WTC11 (cell line): ENCODE results near the gene ROBO1. TPM values are rescaled to one million over a fixed set of nuclear protein-coding genes. Genes with fewer than 3 reads are reported as not detected.

ENCODE experiments used
- ATAC-seq: fragments of 200-7000 bp; cut with Tn5 transposase; 2 replicates; pipeline ENCODE4 v1.10.0; 2021; ENCODE audit warnings: mild to moderate bottlenecking, moderate library complexity
- CTCF ChIA-PET: fragments of 300-600 bp; sonication (Branson Sonifier 250); formaldehyde crosslinking; loops from one replicate; lab custom pipeline; 2021; ENCODE audit warnings: antibody characterized with exemption; lab: Charles Lee
- POLR2A ChIA-PET: fragments of 350-600 bp; sonication (Branson Sonifier 250); formaldehyde crosslinking; loops from one replicate; lab custom pipeline; 2021; ENCODE audit warnings: antibody characterized with exemption; lab: Charles Lee
- DNase-seq: peaks from one replicate; pipeline ENCODE4 v3.0.0; 2021; ENCODE audit warnings: low spot score
- H3K27ac Mint-ChIP-seq: 2 replicates; pipeline ENCODE4 v1.8.0; 2021; ENCODE audit warnings: mixed read lengths
- H3K27me3 Mint-ChIP-seq: 2 replicates; pipeline ENCODE4 v1.8.0; 2021; ENCODE audit warnings: low read depth, mild to moderate bottlenecking, moderate library complexity, mixed read lengths
- H3K36me3 Mint-ChIP-seq: 2 replicates; pipeline ENCODE4 v1.8.0; 2021; ENCODE audit warnings: mixed read lengths
- H3K4me1 Mint-ChIP-seq: 2 replicates; pipeline ENCODE4 v1.8.0; 2022; ENCODE audit warnings: mixed read lengths
- H3K4me3 Mint-ChIP-seq: 2 replicates; pipeline ENCODE4 v1.8.0; 2021; ENCODE audit warnings: mild to moderate bottlenecking, moderate library complexity, mixed read lengths
- H3K9me3 Mint-ChIP-seq: 2 replicates; pipeline ENCODE4 v1.8.0; 2021; ENCODE audit warnings: mixed read lengths
- EMX1 ChIP-seq: fragments of 250-450 bp; sonication (Bioruptor Pico); IDR thresholded peaks from 2 replicates; pipeline ENCODE4 v1.8.0; 2021; ENCODE audit warnings: mild to moderate bottlenecking
- GRHL2 ChIP-seq: fragments of 250-450 bp; sonication (Bioruptor Pico); IDR thresholded peaks from 2 replicates; pipeline ENCODE4 v1.8.0; 2022; ENCODE audit warnings: mild to moderate bottlenecking, moderate library complexity; ENCODE audit not compliant: insufficient replicate concordance, severe bottlenecking
- HMGA2 ChIP-seq: fragments of 250-450 bp; sonication (Bioruptor Pico); IDR thresholded peaks from 2 replicates; pipeline ENCODE4 v1.4.0; 2021; ENCODE audit warnings: mild to moderate bottlenecking, moderate library complexity
- NR1H2 ChIP-seq: sonication (generic); formaldehyde crosslinking; IDR thresholded peaks from 2 replicates; pipeline ENCODE4 v1.9.0; 2021; ENCODE audit warnings: mild to moderate bottlenecking, moderate library complexity, missing genetic modification reagents
- NR2C2 ChIP-seq: sonication (generic); formaldehyde crosslinking; IDR thresholded peaks from 2 replicates; pipeline ENCODE4 v1.8.0; 2022; ENCODE audit warnings: mild to moderate bottlenecking, missing genetic modification reagents
- PREB ChIP-seq: sonication (generic); formaldehyde crosslinking; IDR thresholded peaks from 2 replicates; pipeline ENCODE4 v1.8.1; 2022; ENCODE audit warnings: mild to moderate bottlenecking, missing genetic modification reagents, moderate library complexity, borderline replicate concordance
- STAT6 ChIP-seq: sonication (generic); formaldehyde crosslinking; conservative IDR thresholded peaks from 2 replicates; pipeline ENCODE4 v1.8.1; 2023; ENCODE audit warnings: mild to moderate bottlenecking, low read depth, missing genetic modification reagents, moderate library complexity
- TCF7 ChIP-seq: sonication (generic); formaldehyde crosslinking; IDR thresholded peaks from 2 replicates; pipeline ENCODE4 v1.8.0; 2022; ENCODE audit warnings: mild to moderate bottlenecking, low read depth, missing genetic modification reagents, moderate library complexity
- ZBTB21 ChIP-seq: sonication (generic); formaldehyde crosslinking; IDR thresholded peaks from 2 replicates; pipeline ENCODE4 v1.8.1; 2023; ENCODE audit warnings: mild to moderate bottlenecking, missing genetic modification reagents, borderline replicate concordance
- ZNF138 ChIP-seq: sonication (generic); formaldehyde crosslinking; conservative IDR thresholded peaks from 2 replicates; pipeline ENCODE4 v1.8.1; 2022; ENCODE audit warnings: mild to moderate bottlenecking, moderate library complexity, missing genetic modification reagents
- ZNF396 ChIP-seq: fragments of 250-450 bp; sonication (Bioruptor Pico); IDR thresholded peaks from 2 replicates; pipeline ENCODE4 v1.8.0; 2021; ENCODE audit warnings: mild to moderate bottlenecking, moderate library complexity, borderline replicate concordance
- ZNF423 ChIP-seq: fragments of 250-450 bp; sonication (Bioruptor Pico); IDR thresholded peaks from 2 replicates; pipeline ENCODE4 v2.1.2; 2022; ENCODE audit warnings: mild to moderate bottlenecking, moderate library complexity
- total RNA-seq: library from RNA; stranded (reverse); gene quantifications from 3 replicates; pipeline ENCODE4 v1.2.3, GENCODE V29; 2021
- TF ChIP-seq, protein P1 (sequence below): sonication (generic); formaldehyde crosslinking; IDR thresholded peaks from 2 replicates; pipeline ENCODE4 v1.8.1; 2022; ENCODE audit warnings: low read depth, missing genetic modification reagents, borderline replicate concordance
- TF ChIP-seq, protein P2 (sequence below): fragments of 250-450 bp; sonication (Bioruptor Pico); IDR thresholded peaks from 2 replicates; pipeline ENCODE4 v1.8.0; 2021; ENCODE audit warnings: mild to moderate bottlenecking
- TF ChIP-seq, protein P3 (sequence below): fragments of 200-600 bp; IDR thresholded peaks from 2 replicates; pipeline ENCODE4 v1.8.0; 2022; ENCODE audit warnings: antibody characterized with exemption
- TF ChIP-seq, protein P4 (sequence below): sonication (generic); formaldehyde crosslinking; IDR thresholded peaks from 2 replicates; pipeline ENCODE4 v1.8.0; 2023; ENCODE audit warnings: missing genetic modification reagents
- TF ChIP-seq, protein P5 (sequence below): sonication (generic); formaldehyde crosslinking; IDR thresholded peaks from 2 replicates; pipeline ENCODE4 v1.8.1; 2022; ENCODE audit warnings: missing genetic modification reagents, borderline replicate concordance
- TF ChIP-seq, protein P6 (sequence below): sonication (generic); formaldehyde crosslinking; IDR thresholded peaks from 2 replicates; pipeline ENCODE4 v1.8.1; 2023; ENCODE audit warnings: mild to moderate bottlenecking, moderate library complexity, missing genetic modification reagents

ROBO1 gene
- total RNA-seq, 1 experiment from 2014 or later = 90.9 TPM

GRCh38 chr3:78788839-78789238 is 979.0 kb downstream of the ROBO1 start:
- no peak overlapping the region for H3K27ac Mint-ChIP-seq
- peaks cover 7% of the 10 kb centered on the region for H3K4me1 Mint-ChIP-seq
- CTCF ChIA-PET = no interaction called here
- no peaks in the 10 kb centered on the region for H3K27me3 Mint-ChIP-seq
- peaks cover 5% of the 10 kb centered on the region; the same call in 1 of the 2 replicates for H3K9me3 Mint-ChIP-seq
- H3K4me3 Mint-ChIP-seq = no peak overlapping the region
- DNase-seq (no peak), ATAC-seq (no peak)
- POLR2A ChIA-PET = interaction anchor here (0.7 kb wide), 1 partner anchor 616 kb away, joined by 7 read pairs; no protein-coding TSS in a partner anchor
- no peak for TF ChIP-seq GRHL2 (CRISPR knock-in tag)
- no peak for TF ChIP-seq NR2C2 (CRISPR knock-in tag)
- TF ChIP-seq, protein P1, sequence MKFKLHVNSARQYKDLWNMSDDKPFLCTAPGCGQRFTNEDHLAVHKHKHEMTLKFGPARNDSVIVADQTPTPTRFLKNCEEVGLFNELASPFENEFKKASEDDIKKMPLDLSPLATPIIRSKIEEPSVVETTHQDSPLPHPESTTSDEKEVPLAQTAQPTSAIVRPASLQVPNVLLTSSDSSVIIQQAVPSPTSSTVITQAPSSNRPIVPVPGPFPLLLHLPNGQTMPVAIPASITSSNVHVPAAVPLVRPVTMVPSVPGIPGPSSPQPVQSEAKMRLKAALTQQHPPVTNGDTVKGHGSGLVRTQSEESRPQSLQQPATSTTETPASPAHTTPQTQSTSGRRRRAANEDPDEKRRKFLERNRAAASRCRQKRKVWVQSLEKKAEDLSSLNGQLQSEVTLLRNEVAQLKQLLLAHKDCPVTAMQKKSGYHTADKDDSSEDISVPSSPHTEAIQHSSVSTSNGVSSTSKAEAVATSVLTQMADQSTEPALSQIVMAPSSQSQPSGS (CRISPR knock-in tag) = no peak
- TF ChIP-seq, protein P2, sequence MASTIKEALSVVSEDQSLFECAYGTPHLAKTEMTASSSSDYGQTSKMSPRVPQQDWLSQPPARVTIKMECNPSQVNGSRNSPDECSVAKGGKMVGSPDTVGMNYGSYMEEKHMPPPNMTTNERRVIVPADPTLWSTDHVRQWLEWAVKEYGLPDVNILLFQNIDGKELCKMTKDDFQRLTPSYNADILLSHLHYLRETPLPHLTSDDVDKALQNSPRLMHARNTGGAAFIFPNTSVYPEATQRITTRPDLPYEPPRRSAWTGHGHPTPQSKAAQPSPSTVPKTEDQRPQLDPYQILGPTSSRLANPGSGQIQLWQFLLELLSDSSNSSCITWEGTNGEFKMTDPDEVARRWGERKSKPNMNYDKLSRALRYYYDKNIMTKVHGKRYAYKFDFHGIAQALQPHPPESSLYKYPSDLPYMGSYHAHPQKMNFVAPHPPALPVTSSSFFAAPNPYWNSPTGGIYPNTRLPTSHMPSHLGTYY = no peak
- no peak for TF ChIP-seq ZBTB21 (CRISPR knock-in tag)
- no peak for TF ChIP-seq STAT6 (CRISPR knock-in tag)
- TF ChIP-seq NR1H2 (CRISPR knock-in tag) = no peak
- no peak for TF ChIP-seq EMX1
- TF ChIP-seq TCF7 (CRISPR knock-in tag) = no peak
- TF ChIP-seq PREB (CRISPR knock-in tag) = no peak
- TF ChIP-seq, protein P3, sequence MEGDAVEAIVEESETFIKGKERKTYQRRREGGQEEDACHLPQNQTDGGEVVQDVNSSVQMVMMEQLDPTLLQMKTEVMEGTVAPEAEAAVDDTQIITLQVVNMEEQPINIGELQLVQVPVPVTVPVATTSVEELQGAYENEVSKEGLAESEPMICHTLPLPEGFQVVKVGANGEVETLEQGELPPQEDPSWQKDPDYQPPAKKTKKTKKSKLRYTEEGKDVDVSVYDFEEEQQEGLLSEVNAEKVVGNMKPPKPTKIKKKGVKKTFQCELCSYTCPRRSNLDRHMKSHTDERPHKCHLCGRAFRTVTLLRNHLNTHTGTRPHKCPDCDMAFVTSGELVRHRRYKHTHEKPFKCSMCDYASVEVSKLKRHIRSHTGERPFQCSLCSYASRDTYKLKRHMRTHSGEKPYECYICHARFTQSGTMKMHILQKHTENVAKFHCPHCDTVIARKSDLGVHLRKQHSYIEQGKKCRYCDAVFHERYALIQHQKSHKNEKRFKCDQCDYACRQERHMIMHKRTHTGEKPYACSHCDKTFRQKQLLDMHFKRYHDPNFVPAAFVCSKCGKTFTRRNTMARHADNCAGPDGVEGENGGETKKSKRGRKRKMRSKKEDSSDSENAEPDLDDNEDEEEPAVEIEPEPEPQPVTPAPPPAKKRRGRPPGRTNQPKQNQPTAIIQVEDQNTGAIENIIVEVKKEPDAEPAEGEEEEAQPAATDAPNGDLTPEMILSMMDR = no peak
- no peak for TF ChIP-seq ZNF396 (CRISPR knock-in tag)
- TF ChIP-seq, protein P4, sequence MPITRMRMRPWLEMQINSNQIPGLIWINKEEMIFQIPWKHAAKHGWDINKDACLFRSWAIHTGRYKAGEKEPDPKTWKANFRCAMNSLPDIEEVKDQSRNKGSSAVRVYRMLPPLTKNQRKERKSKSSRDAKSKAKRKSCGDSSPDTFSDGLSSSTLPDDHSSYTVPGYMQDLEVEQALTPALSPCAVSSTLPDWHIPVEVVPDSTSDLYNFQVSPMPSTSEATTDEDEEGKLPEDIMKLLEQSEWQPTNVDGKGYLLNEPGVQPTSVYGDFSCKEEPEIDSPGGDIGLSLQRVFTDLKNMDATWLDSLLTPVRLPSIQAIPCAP = no peak
- no peak for TF ChIP-seq ZNF138 (CRISPR knock-in tag)
- no peak for TF ChIP-seq ZNF423
- TF ChIP-seq HMGA2 (CRISPR knock-in tag) = no peak
- TF ChIP-seq, protein P5, sequence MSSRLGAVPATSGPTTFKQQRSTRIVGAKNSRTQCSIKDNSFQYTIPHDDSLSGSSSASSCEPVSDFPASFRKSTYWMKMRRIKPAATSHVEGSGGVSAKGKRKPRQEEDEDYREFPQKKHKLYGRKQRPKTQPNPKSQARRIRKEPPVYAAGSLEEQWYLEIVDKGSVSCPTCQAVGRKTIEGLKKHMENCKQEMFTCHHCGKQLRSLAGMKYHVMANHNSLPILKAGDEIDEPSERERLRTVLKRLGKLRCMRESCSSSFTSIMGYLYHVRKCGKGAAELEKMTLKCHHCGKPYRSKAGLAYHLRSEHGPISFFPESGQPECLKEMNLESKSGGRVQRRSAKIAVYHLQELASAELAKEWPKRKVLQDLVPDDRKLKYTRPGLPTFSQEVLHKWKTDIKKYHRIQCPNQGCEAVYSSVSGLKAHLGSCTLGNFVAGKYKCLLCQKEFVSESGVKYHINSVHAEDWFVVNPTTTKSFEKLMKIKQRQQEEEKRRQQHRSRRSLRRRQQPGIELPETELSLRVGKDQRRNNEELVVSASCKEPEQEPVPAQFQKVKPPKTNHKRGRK (CRISPR knock-in tag) = no peak
- TF ChIP-seq, protein P6, sequence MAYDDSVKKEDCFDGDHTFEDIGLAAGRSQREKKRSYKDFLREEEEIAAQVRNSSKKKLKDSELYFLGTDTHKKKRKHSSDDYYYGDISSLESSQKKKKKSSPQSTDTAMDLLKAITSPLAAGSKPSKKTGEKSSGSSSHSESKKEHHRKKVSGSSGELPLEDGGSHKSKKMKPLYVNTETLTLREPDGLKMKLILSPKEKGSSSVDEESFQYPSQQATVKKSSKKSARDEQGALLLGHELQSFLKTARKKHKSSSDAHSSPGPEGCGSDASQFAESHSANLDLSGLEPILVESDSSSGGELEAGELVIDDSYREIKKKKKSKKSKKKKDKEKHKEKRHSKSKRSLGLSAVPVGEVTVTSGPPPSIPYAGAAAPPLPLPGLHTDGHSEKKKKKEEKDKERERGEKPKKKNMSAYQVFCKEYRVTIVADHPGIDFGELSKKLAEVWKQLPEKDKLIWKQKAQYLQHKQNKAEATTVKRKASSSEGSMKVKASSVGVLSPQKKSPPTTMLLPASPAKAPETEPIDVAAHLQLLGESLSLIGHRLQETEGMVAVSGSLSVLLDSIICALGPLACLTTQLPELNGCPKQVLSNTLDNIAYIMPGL (CRISPR knock-in tag) = no peak
- no peaks in the 10 kb centered on the region for H3K36me3 Mint-ChIP-seq
